Adrenal gland (tissue), 12 donors: ENCODE data around the gene LMAN1. TPM values are rescaled to one million over a fixed set of nuclear protein-coding genes. Genes with fewer than 3 reads are reported as not detected.

Experiments
- DNase-seq, 7 donors: peaks; one replicate each; pipeline ENCODE4 v3.0.0-alpha.2; 2019 to 2020
- H3K27ac ChIP-seq, 5 donors: fragments of 200-600 bp; sonication (generic) in 4 of 5; 1 replicate in 3 of 5; 2 replicates in 2 of 5; pipeline versions ENCODE4 v1.5.1 to v1.8.0; 2016 to 2020; ENCODE audit warnings: mild to moderate bottlenecking in 1 of 5
- H3K27me3 ChIP-seq: fragments of 200-600 bp; 2 replicates; pipeline ENCODE4 v1.8.0; 2021
- H3K36me3 ChIP-seq, 2 donors: fragments of 200-600 bp; replicated peaks in 1 of 2; 1 replicate in 1 of 2; 2 replicates in 1 of 2; pipeline versions ENCODE4 v1.5.1 to v1.8.0; 2018 to 2022
- H3K4me1 ChIP-seq, 2 donors: fragments of 200-600 bp; replicated peaks in 1 of 2; 1 replicate in 1 of 2; 2 replicates in 1 of 2; pipeline versions ENCODE4 v1.5.1 to v1.8.0; 2018 to 2021
- H3K4me3 ChIP-seq, 4 donors: fragments of 200-600 bp; sonication (generic) in 3 of 4; one replicate each; pipeline ENCODE4 v1.5.1; 2016 to 2018
- H3K9me3 ChIP-seq, 3 donors: fragments of 200-600 bp; sonication (generic) in 1 of 3; replicated peaks in 1 of 3; 1 replicate in 2 of 3; 2 replicates in 1 of 3; pipeline versions ENCODE4 v1.5.1 to v1.8.0; 2016 to 2021
- POLR2A ChIP-seq, 2 donors: fragments of 450-650 bp; IDR thresholded peaks; one replicate each; pipeline ENCODE4 v1.6.1; 2017; ENCODE audit warnings: antibody characterized with exemption in 2 of 2, mild to moderate bottlenecking in 2 of 2, moderate library complexity in 1 of 2
- WGBS, 4 donors: extraction: QIAGEN DNeasy Blood & Tissue Kit in 2 of 4; methylation state at CpG; one replicate each; pipeline versions ENCODE4 v1.1.5 to v1.1.7; 2013 to 2017; 5-methylcytosine and 5-hydroxymethylcytosine counted together
- intact Hi-C, 2 donors: fragments of 100-400 bp; cut with DNase I; formaldehyde crosslinking; loops; one replicate each; pipeline versions ENCODE4 v1.14.1 to v1.15.0; 2022 to 2023
- polyA plus RNA-seq, 3 donors: library from polyadenylated mRNA; stranded (reverse); fragments of 200-250 nt in 2 of 3; fragments of 350-450 nt in 1 of 3; fragmentation: Illumina TruSeq in 1 of 3; extraction: RNeasy Lipid Tissue Mini Kit (QIAGEN cat#74804) in 1 of 3; gene quantifications; one replicate each; pipeline ENCODE4 v1.2.3, GENCODE V29; 2013 to 2014
- total RNA-seq, 9 donors: library from RNA; depleted of rRNA in 4 of 9; stranded (reverse); fragments of >200 nt in 4 of 9; fragments of 120-200 nt in 1 of 9; fragmentation: NEBNext Ultra II Directional in 1 of 9; extraction: Animal tissue kit (Norgen Biotek cat#: 25700) in 1 of 9; gene quantifications; one replicate each; pipeline versions ENCODE4 v1.1.0 to v1.2.4, GENCODE V29; 2013 to 2023
- TF ChIP-seq, protein P1 (sequence below), 6 experiments: fragments of 450-650 bp in 4 of 6; fragments of 200-600 bp in 2 of 6; sonication (generic) in 1 of 6; IDR thresholded peaks; 1 replicate in 5 of 6; 2 replicates in 1 of 6; pipeline versions ENCODE4 v1.5.1 to v1.8.0; 2016 to 2021; ENCODE audit warnings: antibody characterized with exemption in 6 of 6, mild to moderate bottlenecking in 2 of 6, moderate library complexity in 1 of 6
- donor health status: healthy with polysubstance abuse.
- donor health status: Bipolar disorder and iron deficiency.
- donor health status: DM: yes; HTN: yes; CAD: no.
- donor health status: DM: no; HTN: no; CAD: no.
- donor health status: DM: no; HTN: no; CAD: no.
- donor health status: DM: yes; HTN: yes; CAD: no.

LMAN1 gene
- total and polyA plus RNA-seq, 12 donors = 14.3 to 186 (median 89.3) TPM

DNA sequence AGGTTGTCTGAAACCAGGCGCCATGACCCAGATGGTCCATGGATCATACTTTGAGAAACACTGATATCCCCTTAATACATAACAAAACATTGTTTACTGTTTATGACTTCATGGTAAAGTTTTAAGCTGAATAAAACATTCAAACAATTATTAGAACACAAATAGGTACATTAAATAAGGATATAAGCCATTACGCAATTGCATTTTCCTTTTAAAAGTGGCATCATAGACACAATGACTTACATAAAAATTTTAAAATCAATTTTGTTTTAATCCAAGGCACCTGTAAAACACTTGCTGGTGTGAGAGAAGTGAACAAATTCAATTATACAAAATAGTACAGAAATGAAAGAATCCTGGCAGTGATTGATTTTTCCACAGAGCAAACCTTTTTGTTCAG, 30.4 kb downstream of the LMAN1 start:
- H3K27ac ChIP-seq = no peak overlapping the region
- 97 to 99% (median 98%) methylated on average over 2 of the region's 2 CpGs for WGBS, 4 donors
- H3K9me3 ChIP-seq = no peaks in the 10 kb centered on the region
- H3K4me1 ChIP-seq = no peaks in the 10 kb centered on the region
- no peak for DNase-seq
- TF ChIP-seq, protein P1, sequence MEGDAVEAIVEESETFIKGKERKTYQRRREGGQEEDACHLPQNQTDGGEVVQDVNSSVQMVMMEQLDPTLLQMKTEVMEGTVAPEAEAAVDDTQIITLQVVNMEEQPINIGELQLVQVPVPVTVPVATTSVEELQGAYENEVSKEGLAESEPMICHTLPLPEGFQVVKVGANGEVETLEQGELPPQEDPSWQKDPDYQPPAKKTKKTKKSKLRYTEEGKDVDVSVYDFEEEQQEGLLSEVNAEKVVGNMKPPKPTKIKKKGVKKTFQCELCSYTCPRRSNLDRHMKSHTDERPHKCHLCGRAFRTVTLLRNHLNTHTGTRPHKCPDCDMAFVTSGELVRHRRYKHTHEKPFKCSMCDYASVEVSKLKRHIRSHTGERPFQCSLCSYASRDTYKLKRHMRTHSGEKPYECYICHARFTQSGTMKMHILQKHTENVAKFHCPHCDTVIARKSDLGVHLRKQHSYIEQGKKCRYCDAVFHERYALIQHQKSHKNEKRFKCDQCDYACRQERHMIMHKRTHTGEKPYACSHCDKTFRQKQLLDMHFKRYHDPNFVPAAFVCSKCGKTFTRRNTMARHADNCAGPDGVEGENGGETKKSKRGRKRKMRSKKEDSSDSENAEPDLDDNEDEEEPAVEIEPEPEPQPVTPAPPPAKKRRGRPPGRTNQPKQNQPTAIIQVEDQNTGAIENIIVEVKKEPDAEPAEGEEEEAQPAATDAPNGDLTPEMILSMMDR (IDR thresholded peaks at IDR 0.05) = no peak
- no peak for TF ChIP-seq POLR2A (IDR thresholded peaks at IDR 0.05)
- peaks cover 0 to 42% of the 10 kb centered on the region in 2 donors for H3K36me3 ChIP-seq
- H3K4me3 ChIP-seq = no peak overlapping the region
- H3K27me3 ChIP-seq = no peaks in the 10 kb centered on the region
- intact Hi-C loops = no loop called here

DNA sequence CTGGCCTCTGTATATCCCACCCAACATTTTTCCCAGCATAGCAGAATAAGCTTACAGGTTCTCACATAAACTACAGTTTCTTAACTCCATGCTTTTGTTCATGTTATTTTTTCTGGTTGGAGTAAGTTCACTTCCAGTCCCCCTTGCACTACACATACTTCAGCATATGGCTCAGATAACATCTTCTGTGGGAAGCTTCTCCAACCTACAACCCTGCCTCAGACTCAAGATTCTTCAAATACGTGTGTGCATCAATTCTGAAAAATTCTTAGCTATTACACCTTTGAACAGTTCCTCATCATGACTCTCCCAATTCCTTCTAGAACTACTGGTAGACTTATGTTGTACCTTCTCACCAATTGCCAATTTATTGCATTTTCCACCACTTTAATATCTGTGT, 33.1 kb downstream of the LMAN1 start:
- H3K27me3 ChIP-seq = no peaks in the 10 kb centered on the region
- H3K4me3 ChIP-seq = no peak overlapping the region
- intact Hi-C loops = no loop called here
- TF ChIP-seq, protein P1 (IDR thresholded peaks at IDR 0.05) = no peak
- TF ChIP-seq POLR2A (IDR thresholded peaks at IDR 0.05) = no peak
- no peaks in the 10 kb centered on the region for H3K9me3 ChIP-seq
- H3K4me1 ChIP-seq = no peaks in the 10 kb centered on the region
- no peak for DNase-seq
- 90 to 98% (median 96%) methylated on average over 1 of the region's 1 CpG for WGBS, 4 donors
- H3K27ac ChIP-seq = no peak overlapping the region
- peaks cover 0 to 30% of the 10 kb centered on the region in 2 donors for H3K36me3 ChIP-seq

DNA sequence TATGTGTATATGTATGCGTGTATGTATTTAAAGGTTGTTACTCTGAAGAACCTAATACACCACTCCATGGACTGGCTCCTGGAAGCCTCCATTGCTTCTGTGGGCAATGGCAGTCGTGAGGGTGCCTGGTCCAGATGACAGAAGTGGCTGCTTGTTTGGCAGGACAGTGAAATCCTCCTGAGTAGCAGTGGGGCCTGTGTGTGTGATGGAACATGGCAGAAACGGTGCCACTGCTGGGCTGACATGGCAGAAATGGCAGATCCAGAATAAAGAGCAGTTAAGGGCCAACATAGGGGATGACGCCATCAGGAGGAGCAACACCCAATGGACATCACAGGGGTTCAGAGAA, 34.5 kb downstream of the LMAN1 start:
- TF ChIP-seq, protein P1 (IDR thresholded peaks at IDR 0.05) = no peak
- TF ChIP-seq POLR2A (IDR thresholded peaks at IDR 0.05) = no peak
- no peak for DNase-seq
- H3K9me3 ChIP-seq = no peaks in the 10 kb centered on the region
- intact Hi-C loops = no loop called here
- no peak overlapping the region for H3K4me3 ChIP-seq
- 88 to 95% (median 92%) methylated on average over 3 to 4 of the region's 4 CpGs for WGBS, 4 donors
- H3K27me3 ChIP-seq = no peaks in the 10 kb centered on the region
- H3K4me1 ChIP-seq = no peaks in the 10 kb centered on the region
- peaks cover 0 to 23% of the 10 kb centered on the region in 2 donors for H3K36me3 ChIP-seq
- H3K27ac ChIP-seq = no peak overlapping the region

DNA sequence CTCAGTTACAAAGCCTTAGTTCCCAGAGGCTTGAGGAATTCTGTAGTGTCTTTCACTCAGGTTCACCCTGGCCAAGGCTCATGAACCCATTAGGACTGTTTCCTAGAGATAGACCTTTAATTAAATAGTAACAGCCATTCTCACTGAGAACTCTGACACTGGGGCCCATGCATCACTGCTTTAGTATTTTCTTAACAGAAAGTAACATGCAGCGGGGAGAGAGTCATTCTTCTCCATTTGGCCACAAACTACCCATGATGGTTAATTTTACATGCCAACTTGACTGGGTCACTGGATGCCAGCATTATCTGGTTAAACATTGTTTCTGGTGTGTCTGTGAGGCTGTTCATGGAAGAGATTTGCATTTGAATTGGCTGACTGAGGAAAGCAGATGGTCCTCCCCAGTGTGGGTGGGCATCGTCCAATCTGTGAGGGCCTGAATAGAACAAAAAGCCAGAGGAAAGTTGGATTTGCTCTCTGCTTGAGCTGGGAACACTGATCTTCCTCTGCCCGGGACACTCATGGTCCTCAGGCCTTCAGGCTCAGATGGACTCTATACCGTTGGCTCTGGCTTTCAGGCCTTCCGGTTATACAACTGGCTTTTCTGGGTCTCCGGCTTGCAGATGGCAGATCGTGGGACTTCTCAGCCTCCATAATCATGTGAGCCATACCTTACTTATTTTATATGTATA, 35.0 kb downstream of the LMAN1 start:
- TF ChIP-seq, protein P1 (IDR thresholded peaks at IDR 0.05) = no peak
- TF ChIP-seq POLR2A (IDR thresholded peaks at IDR 0.05) = no peak
- DNase-seq = no peak
- intact Hi-C loops = no loop called here
- Histone ChIP-seq H3K4me3 (no peak overlapping the region), H3K27ac (no peak overlapping the region), H3K36me3 (peaks cover 0 to 19% of the 10 kb centered on the region in 2 donors), H3K27me3 (no peaks in the 10 kb centered on the region), H3K9me3 (no peaks in the 10 kb centered on the region), H3K4me1 (no peaks in the 10 kb centered on the region)
- WGBS, 4 donors = 91 to 97% (median 94%) methylated on average over 7 of the region's 7 CpGs
